HCEC 1CT (cell line): ENCODE results near the gene SEMA4C.
"Not testable (repeated sequence)": the region's sequence is repeated elsewhere in the genome, so short reads cannot be mapped to it uniquely, and the experiment has no call there.

Experiments
- DNase-seq: peaks from one replicate; pipeline ENCODE4 v3.0.0-alpha.2; 2017

The SEMA4C gene

GRCh38 chr2:96897491-96898134 is 27.7 kb upstream of the SEMA4C start:
- DNase-seq, result no peak

GRCh38 chr2:96895746-96896651 is 26.1 kb upstream of the SEMA4C start:
- no peak for DNase-seq

- DNase-seq, result no peak
Observed at GRCh38 chr2:96895032-96895745, 25.3 kb upstream of the SEMA4C start.

GRCh38 chr2:96894151-96894531 is 24.3 kb upstream of the SEMA4C start:
- DNase-seq, result no peak

GRCh38 chr2:96893289-96894150 is 23.6 kb upstream of the SEMA4C start:
- DNase-seq, result no peak

GRCh38 chr2:96891591-96892333 is 21.9 kb upstream of the SEMA4C start:
- DNase-seq, result no peak

- DNase-seq, result no peak
Observed at GRCh38 chr2:96890726-96891385, 21.0 kb upstream of the SEMA4C start.

GRCh38 chr2:96890252-96890651 is 20.4 kb upstream of the SEMA4C start:
- no peak for DNase-seq

GRCh38 chr2:96889502-96889901 is 19.6 kb upstream of the SEMA4C start:
- DNase-seq, result not testable (repeated sequence)

GRCh38 chr2:96888072-96889011 is 18.5 kb upstream of the SEMA4C start:
- DNase-seq, result no peak

GRCh38 chr2:96887493-96888012 is 17.7 kb upstream of the SEMA4C start:
- no peak for DNase-seq

GRCh38 chr2:96885432-96886347 is 15.8 kb upstream of the SEMA4C start:
- DNase-seq, result no peak

- no peak for DNase-seq
Observed at GRCh38 chr2:96884299-96885094, 14.6 kb upstream of the SEMA4C start.

- no peak for DNase-seq
Observed at GRCh38 chr2:96883306-96883705, 13.4 kb upstream of the SEMA4C start.

GRCh38 chr2:96882906-96883305 is 13.0 kb upstream of the SEMA4C start:
- DNase-seq, result no peak

GRCh38 chr2:96882230-96882629 is 12.3 kb upstream of the SEMA4C start:
- DNase-seq, result no peak

- no peak for DNase-seq
Observed at GRCh38 chr2:96881349-96882195, 11.7 kb upstream of the SEMA4C start.
